WERI-Rb-1 (cell line): Measurements from ENCODE around the gene AP4E1.

Source experiments
- DNase-seq: peaks from one replicate; pipeline ENCODE4 v3.0.0-alpha.2; 2020
- H3K27ac ChIP-seq: fragments of 250-450 bp; sonication (Bioruptor Pico); 2 replicates; pipeline ENCODE4 v1.5.1; 2020; ENCODE audit warnings: mild to moderate bottlenecking, moderate library complexity
- H3K27me3 ChIP-seq: fragments of 250-450 bp; sonication (Bioruptor Pico); 2 replicates; pipeline ENCODE4 v1.5.1; 2021; ENCODE audit warnings: mild to moderate bottlenecking, low read depth, moderate library complexity; ENCODE audit not compliant: insufficient read depth, severe bottlenecking
- H3K36me3 ChIP-seq: fragments of 250-450 bp; sonication (Bioruptor Pico); 2 replicates; pipeline ENCODE4 v1.5.1; 2020; ENCODE audit warnings: mild to moderate bottlenecking, moderate library complexity
- H3K4me3 ChIP-seq: 2 replicates; pipeline ENCODE4 v1.5.1; 2011; ENCODE audit warnings: low read depth, mild to moderate bottlenecking, control low read depth, low read length
- H3K9me3 ChIP-seq: fragments of 250-450 bp; sonication (Bioruptor Pico); 2 replicates; pipeline ENCODE4 v1.5.1; 2021; ENCODE audit warnings: mild to moderate bottlenecking, moderate library complexity; ENCODE audit not compliant: severe bottlenecking
- CTCF ChIP-seq: IDR thresholded peaks from 2 replicates; pipeline ENCODE4 v1.5.1; 2011; ENCODE audit warnings: low read depth, mild to moderate bottlenecking, control low read depth, inconsistent platforms, low read length

Gene AP4E1

GRCh38 chr15:50973605-50974004 lies 65.1 kb downstream of the AP4E1 start:
- Histone ChIP-seq H3K4me3 (no peak overlapping the region), H3K9me3 (peaks cover 7% of the 10 kb centered on the region), H3K36me3 (peaks cover 22% of the 10 kb centered on the region), H3K27ac (no peak overlapping the region), H3K27me3 (no peaks in the 10 kb centered on the region)
- DNase-seq: no peak
- TF ChIP-seq CTCF: no peak

GRCh38 chr15:50977162-50977561 lies 68.7 kb downstream of the AP4E1 start:
- Histone ChIP-seq H3K27me3 (no peaks in the 10 kb centered on the region), H3K4me3 (no peak overlapping the region), H3K9me3 (no peaks in the 10 kb centered on the region), H3K27ac (no peak overlapping the region), H3K36me3 (peaks cover 5% of the 10 kb centered on the region; the same call in 1 of the 2 replicates)
- TF ChIP-seq CTCF: no peak
- no peak for DNase-seq

- DNase-seq: no peak
- no peak overlapping the region for H3K27ac ChIP-seq
- no peak overlapping the region for H3K4me3 ChIP-seq
- H3K27me3 ChIP-seq: no peaks in the 10 kb centered on the region
- H3K9me3 ChIP-seq: no peaks in the 10 kb centered on the region
- TF ChIP-seq CTCF: no peak
- no peaks in the 10 kb centered on the region for H3K36me3 ChIP-seq
Observed at GRCh38 chr15:50978580-50978979, 70.1 kb downstream of the AP4E1 start.

- TF ChIP-seq CTCF: no peak
- DNase-seq: no peak
- no peaks in the 10 kb centered on the region for H3K27me3 ChIP-seq
- H3K9me3 ChIP-seq: no peaks in the 10 kb centered on the region
- no peak overlapping the region for H3K4me3 ChIP-seq
- H3K27ac ChIP-seq: no peak overlapping the region
- H3K36me3 ChIP-seq: no peaks in the 10 kb centered on the region; the same call in 1 of the 2 replicates
Observed at GRCh38 chr15:50979041-50979440, 70.6 kb downstream of the AP4E1 start.

GRCh38 chr15:50993598-50993997 lies 85.1 kb downstream of the AP4E1 start:
- H3K4me3 ChIP-seq: no peak overlapping the region
- no peak for TF ChIP-seq CTCF
- no peaks in the 10 kb centered on the region for H3K27me3 ChIP-seq
- no peak overlapping the region for H3K27ac ChIP-seq
- DNase-seq: no peak
- H3K36me3 ChIP-seq: no peaks in the 10 kb centered on the region; the same call in 1 of the 2 replicates
- no peaks in the 10 kb centered on the region for H3K9me3 ChIP-seq

- DNase-seq: no peak
- Histone ChIP-seq H3K27me3 (no peaks in the 10 kb centered on the region), H3K4me3 (no peak overlapping the region), H3K27ac (no peak overlapping the region), H3K36me3 (no peaks in the 10 kb centered on the region; the same call in 1 of the 2 replicates), H3K9me3 (no peaks in the 10 kb centered on the region)
- TF ChIP-seq CTCF: no peak
Observed at GRCh38 chr15:50996641-50997040, 88.2 kb downstream of the AP4E1 start.
